Urinary bladder (tissue), 4 donors: ENCODE data around the gene CAMKK2. TPM values are rescaled to one million over a fixed set of nuclear protein-coding genes. Genes with fewer than 3 reads are reported as not detected.
"Not testable (repeated sequence)": the region's sequence is repeated elsewhere in the genome, so short reads cannot be mapped to it uniquely, and the experiment has no call there.

ENCODE experiments used
- DNase-seq: peaks from one replicate; pipeline ENCODE4 v3.0.0-alpha.2; 2015; ENCODE audit errors: extremely low spot score
- H3K27ac ChIP-seq: one replicate; pipeline ENCODE4 v1.5.1; 2013; ENCODE audit warnings: low read depth, mild to moderate bottlenecking, moderate library complexity
- H3K36me3 ChIP-seq: one replicate; pipeline ENCODE4 v1.6.1; 2013; ENCODE audit warnings: mild to moderate bottlenecking, moderate library complexity; ENCODE audit not compliant: insufficient read depth
- H3K4me1 ChIP-seq: one replicate; pipeline ENCODE4 v1.6.1; 2013; ENCODE audit warnings: mild to moderate bottlenecking, moderate library complexity; ENCODE audit not compliant: insufficient read depth
- H3K4me3 ChIP-seq: one replicate; pipeline ENCODE4 v1.5.1; 2013; ENCODE audit warnings: low read depth, low read length
- WGBS: extraction: QIAGEN DNeasy Blood & Tissue Kit; methylation state at CpG from one replicate; pipeline ENCODE4 v1.1.7; 2013; 5-methylcytosine and 5-hydroxymethylcytosine counted together
- polyA plus RNA-seq: library from polyadenylated mRNA; stranded (reverse); fragments of 200-250 nt; gene quantifications from one replicate; pipeline ENCODE4 v1.2.3, GENCODE V29; 2013
- total RNA-seq: library from RNA; depleted of rRNA; stranded (reverse); fragments of >200 nt; gene quantifications from one replicate; pipeline ENCODE4 v1.2.3, GENCODE V29; 2014
- donor health status: healthy with polysubstance abuse.
- donor health status: healthy.

The CAMKK2 gene
- total and polyA plus RNA-seq, 2 donors = 18.5 to 47.0 TPM

GRCh38 chr12:121293603-121294002, 2.9 kb downstream of the CAMKK2 start:
- DNase-seq = no peak
- Histone ChIP-seq H3K4me3 (no peak overlapping the region), H3K27ac (no peak overlapping the region), H3K36me3 (no peaks in the 10 kb centered on the region), H3K4me1 (no peaks in the 10 kb centered on the region)
- WGBS = 92% methylated on average over 4 of the region's 4 CpGs

GRCh38 chr12:121290410-121290809, 6.1 kb downstream of the CAMKK2 start:
- Histone ChIP-seq H3K4me3 (no peak overlapping the region), H3K27ac (no peak overlapping the region)

DNA sequence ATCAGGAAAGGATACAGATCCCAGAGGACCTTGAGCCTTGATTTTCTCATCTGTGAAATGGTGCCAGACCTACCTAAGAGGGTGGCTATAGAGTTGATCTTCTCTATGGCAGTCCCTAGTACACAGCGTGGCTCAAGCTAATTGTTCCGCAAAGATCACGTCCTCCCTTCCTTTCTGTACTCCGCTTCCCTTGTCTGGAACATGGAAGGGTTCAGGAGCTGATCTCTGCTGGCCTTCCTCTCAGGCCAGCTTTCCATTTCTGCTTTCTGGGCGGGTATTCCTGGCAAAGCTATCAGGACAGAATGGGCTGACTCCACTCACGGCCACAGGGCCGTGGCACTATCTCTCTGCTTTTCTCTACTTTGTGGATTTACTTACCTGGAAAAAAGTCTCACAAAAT, 6.5 kb downstream of the CAMKK2 start:
- 85% methylated on average over 7 of the region's 7 CpGs for whole genome bisulfite sequencing
- no peak for DNase-seq
- Histone ChIP-seq H3K27ac (no peak overlapping the region), H3K4me1 (peaks cover 2% of the 10 kb centered on the region), H3K4me3 (no peak overlapping the region), H3K36me3 (no peaks in the 10 kb centered on the region)

More at GRCh38 chr12:121290410-121290809, 6.1 kb downstream of the CAMKK2 start:
- no peak for DNase-seq
- H3K36me3 ChIP-seq = no peaks in the 10 kb centered on the region
- WGBS = 98% methylated on average over 5 of the region's 5 CpGs
- peaks cover 2% of the 10 kb centered on the region for H3K4me1 ChIP-seq

GRCh38 chr12:121288986-121289385, 7.5 kb downstream of the CAMKK2 start:
- H3K36me3 ChIP-seq = no peaks in the 10 kb centered on the region
- H3K27ac ChIP-seq = no peak overlapping the region
- no peak overlapping the region for H3K4me3 ChIP-seq
- 24% methylated on average over 9 of the region's 9 CpGs for WGBS
- peaks cover 2% of the 10 kb centered on the region for H3K4me1 ChIP-seq
- DNase-seq = no peak

- Histone ChIP-seq H3K36me3 (no peaks in the 10 kb centered on the region), H3K4me1 (peaks cover 2% of the 10 kb centered on the region), H3K4me3 (no peak overlapping the region), H3K27ac (no peak overlapping the region)
- 49% methylated on average over 10 of the region's 10 CpGs for WGBS
- no peak for DNase-seq
Measured at GRCh38 chr12:121288158-121288845, 8.2 kb downstream of the CAMKK2 start.

DNA sequence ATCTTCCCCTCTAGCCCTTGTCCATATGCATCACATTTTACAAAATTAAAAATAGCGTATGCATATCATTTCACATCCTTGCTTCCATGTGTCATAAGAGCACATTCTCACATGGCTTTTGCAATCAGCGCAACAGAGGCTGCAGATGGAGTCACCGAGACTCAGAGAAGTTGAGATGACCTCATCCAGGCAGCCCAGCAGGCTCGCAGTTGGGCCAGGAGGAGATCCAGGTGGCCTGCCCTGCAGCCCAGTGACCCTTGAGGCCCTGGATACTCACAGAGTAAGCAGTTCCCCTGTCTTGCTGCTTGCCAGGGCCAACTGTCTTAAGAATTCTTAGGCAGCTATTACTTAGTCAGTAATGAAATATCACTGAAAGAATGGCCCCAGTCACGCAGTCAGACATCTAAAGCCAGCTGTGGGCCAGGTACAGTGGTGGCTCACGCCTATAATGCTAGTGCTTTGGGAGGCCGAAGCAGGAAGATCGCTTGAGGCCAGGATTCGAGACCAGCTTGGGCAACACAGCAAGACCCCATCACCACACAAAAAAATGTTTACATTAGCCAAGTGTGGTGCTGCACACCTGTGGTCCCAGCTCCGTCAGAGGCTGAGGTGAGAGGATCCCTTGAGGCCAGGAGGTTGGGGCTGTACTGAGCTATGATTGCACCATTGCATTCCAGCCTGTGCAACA, 9.1 kb downstream of the CAMKK2 start:
- Histone ChIP-seq H3K4me1 (peaks cover 2% of the 10 kb centered on the region), H3K4me3 (no peak overlapping the region), H3K36me3 (no peaks in the 10 kb centered on the region), H3K27ac (no peak overlapping the region)
- DNase-seq = no peak
- 89% methylated on average over 10 of the region's 10 CpGs for WGBS

DNA sequence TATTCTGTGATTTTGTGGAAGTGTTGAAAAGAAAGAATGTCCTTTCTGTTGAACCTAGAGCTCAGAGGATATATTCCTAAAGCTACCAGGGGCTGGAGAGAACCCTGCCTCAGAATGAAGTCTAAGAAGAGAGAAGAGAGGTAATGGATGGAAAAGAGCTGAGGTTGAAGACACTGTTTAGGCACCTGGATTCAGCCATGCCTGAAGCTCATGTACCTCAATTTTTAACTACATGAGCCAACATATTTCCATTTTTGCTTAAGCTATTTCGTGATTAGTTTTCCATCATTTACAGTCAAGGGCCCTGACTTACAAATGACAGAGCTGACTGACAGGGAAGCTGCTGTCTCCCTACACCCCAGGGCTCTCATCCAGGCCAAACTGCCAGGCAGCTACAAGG, 10.7 kb downstream of the CAMKK2 start:
- 100% methylated on average over 1 of the region's 1 CpG for WGBS
- no peaks in the 10 kb centered on the region for H3K36me3 ChIP-seq
- H3K27ac ChIP-seq = no peak overlapping the region
- H3K4me3 ChIP-seq = no peak overlapping the region
- no peak for DNase-seq
- H3K4me1 ChIP-seq = peaks cover 2% of the 10 kb centered on the region

DNA sequence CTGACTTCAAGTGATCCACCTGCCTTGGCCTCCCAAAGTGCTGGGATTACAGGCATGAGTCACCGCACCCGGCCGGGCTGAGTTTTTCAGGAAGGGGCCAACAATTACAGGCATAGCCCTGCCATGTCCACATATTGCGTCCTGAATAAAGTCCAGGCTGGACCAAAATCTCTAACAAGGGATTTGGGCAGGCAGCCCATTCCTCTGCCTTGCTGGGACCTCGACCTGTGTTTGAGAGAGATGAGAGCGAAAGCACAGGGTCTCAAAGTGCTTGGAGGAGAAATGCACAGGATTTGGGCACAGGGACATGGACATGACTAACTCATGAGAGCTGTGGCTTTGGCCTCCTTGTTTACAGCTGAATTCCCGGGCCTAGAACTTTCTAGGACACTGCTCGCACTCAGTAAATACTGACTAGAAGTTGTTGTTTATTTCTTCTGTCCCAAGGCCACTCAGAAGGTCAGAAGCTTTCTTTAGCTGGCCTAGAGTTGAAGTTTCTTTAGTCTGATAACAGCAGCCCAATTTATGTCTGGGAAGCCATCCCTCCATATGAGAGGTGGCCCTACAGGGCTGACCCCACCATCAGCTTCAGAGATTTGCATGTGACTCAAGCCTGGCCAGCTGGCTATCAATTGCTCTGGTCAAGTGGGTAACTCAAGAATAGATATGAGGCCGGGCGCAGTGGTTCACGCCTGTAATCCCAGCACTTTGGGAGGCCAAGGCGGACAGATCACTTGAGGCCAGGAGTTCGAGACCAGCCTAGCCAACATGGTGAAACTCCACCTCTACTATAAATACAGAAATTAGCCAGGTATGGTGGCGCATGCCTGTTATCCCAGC, 11.7 kb downstream of the CAMKK2 start:
- Histone ChIP-seq H3K4me3 (no peak overlapping the region), H3K4me1 (peaks cover 2% of the 10 kb centered on the region), H3K27ac (peak overlapping the region; percentile 42), H3K36me3 (no peaks in the 10 kb centered on the region)
- 55% methylated on average over 14 of the region's 14 CpGs for WGBS
- DNase-seq = no peak

DNA sequence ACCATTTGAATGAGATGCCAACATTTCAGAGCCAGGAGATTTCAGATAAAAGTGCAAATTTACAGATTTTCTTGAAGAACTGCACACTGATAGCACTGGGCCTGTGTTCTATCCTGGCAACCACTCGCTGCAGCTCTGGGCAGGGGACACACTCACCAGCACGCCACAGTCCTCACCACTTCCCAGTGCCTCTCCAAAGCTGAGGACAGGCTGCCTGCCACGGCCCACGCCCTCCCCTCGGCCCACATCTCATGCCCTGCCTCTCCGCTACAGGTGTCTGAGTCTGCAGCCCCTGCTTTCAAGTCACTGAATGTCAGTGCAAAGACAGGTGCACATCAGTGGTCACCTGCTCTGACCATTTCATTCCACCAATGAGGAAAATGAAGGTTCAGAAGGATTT, 12.7 kb downstream of the CAMKK2 start:
- 94% methylated on average over 6 of the region's 6 CpGs for WGBS
- Histone ChIP-seq H3K4me1 (peaks cover 2% of the 10 kb centered on the region), H3K36me3 (no peaks in the 10 kb centered on the region), H3K4me3 (no peak overlapping the region), H3K27ac (no peak overlapping the region)
- DNase-seq = no peak

GRCh38 chr12:121283388-121283787, 13.1 kb downstream of the CAMKK2 start:
- Histone ChIP-seq H3K36me3 (no peaks in the 10 kb centered on the region), H3K4me3 (no peak overlapping the region), H3K4me1 (peaks cover 2% of the 10 kb centered on the region), H3K27ac (no peak overlapping the region)
- no peak for DNase-seq
- WGBS = 89% methylated on average over 5 of the region's 5 CpGs

DNA sequence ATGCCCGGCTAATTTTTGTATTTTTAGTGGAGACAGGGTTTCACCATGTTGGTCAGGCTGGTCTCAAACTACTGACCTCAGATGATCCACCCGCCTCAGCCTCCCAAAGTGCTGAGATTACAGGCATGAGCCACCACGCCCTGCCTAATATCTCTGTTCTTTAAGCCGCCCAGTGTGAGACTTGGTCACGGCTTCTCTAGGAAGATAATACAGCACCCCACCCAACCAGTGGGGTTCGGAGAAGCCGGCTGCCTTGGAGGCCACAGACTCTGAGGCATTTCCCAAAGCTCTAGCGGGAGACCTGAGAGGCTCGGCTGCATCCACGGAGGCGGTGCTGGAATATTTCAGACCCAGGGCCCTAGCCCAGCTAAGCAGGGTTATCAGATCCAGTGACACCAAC, 13.6 kb downstream of the CAMKK2 start:
- not testable (repeated sequence) for DNase-seq, H3K4me1 ChIP-seq, H3K36me3 ChIP-seq, H3K27ac ChIP-seq, H3K4me3 ChIP-seq
- WGBS = 85% methylated on average over 11 of the region's 11 CpGs

GRCh38 chr12:121282072-121282742, 14.3 kb downstream of the CAMKK2 start:
- Histone ChIP-seq H3K4me3 (no peak overlapping the region), H3K4me1 (no peaks in the 10 kb centered on the region), H3K36me3 (no peaks in the 10 kb centered on the region), H3K27ac (peak overlapping the region; percentile 11)
- 30% methylated on average over 10 of the region's 10 CpGs for WGBS
- DNase-seq = no peak

GRCh38 chr12:121281116-121281515, 15.4 kb downstream of the CAMKK2 start:
- not testable (repeated sequence) for H3K4me3 ChIP-seq, DNase-seq, H3K27ac ChIP-seq, H3K36me3 ChIP-seq, H3K4me1 ChIP-seq
- WGBS = 85% methylated on average over 14 of the region's 14 CpGs
